GM21576 (cell line): ENCODE data around the gene SLC38A9.
"Not testable (repeated sequence)": the region's sequence is repeated elsewhere in the genome, so short reads cannot be mapped to it uniquely, and the experiment has no call there.

Experiments
- ATAC-seq: cut with Tn5 transposase; IDR thresholded peaks from one replicate; pipeline ENCODE4 v1.9.1; 2021; ENCODE audit warnings: mild to moderate bottlenecking, moderate library complexity; ENCODE audit not compliant: unreplicated experiment

SLC38A9 gene

DNA sequence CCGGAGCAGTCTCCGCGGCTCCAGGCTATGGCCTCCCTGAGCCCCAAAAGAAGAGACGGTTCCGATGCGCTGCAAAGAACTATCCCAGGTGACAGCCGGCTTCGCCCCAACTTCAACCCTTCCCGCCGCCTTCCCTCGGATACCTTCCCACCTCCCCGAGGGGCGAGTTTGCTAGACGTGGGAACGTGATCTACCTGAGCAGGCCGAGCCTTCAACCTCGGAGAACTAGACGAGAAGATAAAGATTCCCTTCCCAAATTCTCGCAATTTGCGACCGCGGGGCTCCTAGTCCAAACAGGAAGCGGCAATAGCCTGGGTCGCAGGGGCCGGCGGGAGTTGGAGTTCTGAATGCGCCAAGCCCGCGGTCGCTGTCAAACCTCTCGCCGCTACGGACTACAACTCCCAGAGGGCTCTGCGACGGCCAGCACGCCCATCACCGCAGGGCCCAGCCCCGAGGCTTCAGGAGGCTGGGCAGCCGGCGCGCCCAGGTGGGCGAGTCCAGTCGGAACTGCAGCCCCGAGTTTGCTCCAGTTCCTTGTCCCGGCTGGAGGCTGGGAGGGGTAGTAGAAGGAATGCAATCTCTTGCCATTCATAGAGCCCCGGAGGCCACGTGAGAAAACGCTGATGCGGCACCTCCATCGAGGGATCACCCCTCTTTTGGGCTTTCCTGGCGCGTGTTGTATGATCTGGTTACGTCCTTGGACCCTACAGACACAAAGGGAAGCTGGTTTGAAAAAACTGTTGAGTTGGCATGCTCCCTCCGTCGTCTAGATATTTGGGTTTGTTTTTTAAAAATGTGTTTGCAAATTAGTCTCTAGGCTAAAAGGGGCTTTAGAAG, at the start of gene SLC38A9:
TSS of gene SLC38A9 (minus strand) at position 302 of the 837 bp plus-strand sequence. CDS start 14,366 bp downstream, outside the sequence.
- ATAC-seq = peak; percentile 100

GRCh38 chr5:55761721-55762120, 49.6 kb upstream of the SLC38A9 start:
- ATAC-seq = not testable (repeated sequence)

GRCh38 chr5:55758714-55759113, 46.6 kb upstream of the SLC38A9 start:
- ATAC-seq = no peak

DNA sequence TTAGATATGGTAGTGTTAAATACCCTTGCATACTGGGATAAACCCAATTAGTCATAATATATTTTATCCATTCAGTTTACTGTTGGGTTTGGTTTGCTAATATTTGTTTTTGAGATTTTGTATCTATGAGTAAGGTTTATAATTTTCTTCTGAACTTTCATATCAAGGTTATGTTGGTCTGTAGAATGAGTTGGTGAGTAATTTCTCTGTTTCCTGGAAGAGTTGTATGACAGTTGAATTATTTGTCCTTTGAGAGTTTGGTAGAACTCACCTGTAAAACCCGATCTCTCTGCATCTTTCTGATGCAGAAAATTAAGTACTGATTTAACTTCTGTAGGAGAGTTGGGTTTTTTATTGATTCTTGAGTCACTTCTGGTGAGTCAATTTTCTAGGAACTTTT, 46.1 kb upstream of the SLC38A9 start:
- no peak for ATAC-seq

- ATAC-seq = no peak
These were observed 38.4 kb upstream of the SLC38A9 start for GRCh38 chr5:55750499-55750898.

DNA sequence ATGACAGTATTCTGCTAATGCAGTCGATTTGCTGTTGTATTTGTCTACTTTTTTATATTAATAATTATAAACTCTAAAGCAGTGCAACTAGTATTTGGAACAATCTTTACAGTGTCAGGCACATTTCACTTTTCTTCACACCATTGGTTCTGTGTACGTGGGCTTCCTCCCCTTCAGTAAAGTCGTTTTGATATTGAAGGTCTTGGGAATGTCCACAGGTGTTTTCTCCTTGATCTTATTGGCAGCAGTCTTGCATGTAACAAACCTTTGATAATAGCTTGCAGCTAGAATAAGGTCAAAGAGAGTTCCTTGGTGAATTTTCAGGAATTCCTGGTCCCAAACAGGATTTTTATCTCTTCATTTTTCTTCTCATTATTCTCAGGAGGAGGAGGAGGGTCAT, 37.9 kb upstream of the SLC38A9 start:
- ATAC-seq = no peak

GRCh38 chr5:55749387-55749786, 37.3 kb upstream of the SLC38A9 start:
- no peak for ATAC-seq

GRCh38 chr5:55747778-55748318, 35.7 kb upstream of the SLC38A9 start:
- ATAC-seq = no peak

- ATAC-seq = no peak
These were observed 30.7 kb upstream of the SLC38A9 start for GRCh38 chr5:55742778-55743177.

DNA sequence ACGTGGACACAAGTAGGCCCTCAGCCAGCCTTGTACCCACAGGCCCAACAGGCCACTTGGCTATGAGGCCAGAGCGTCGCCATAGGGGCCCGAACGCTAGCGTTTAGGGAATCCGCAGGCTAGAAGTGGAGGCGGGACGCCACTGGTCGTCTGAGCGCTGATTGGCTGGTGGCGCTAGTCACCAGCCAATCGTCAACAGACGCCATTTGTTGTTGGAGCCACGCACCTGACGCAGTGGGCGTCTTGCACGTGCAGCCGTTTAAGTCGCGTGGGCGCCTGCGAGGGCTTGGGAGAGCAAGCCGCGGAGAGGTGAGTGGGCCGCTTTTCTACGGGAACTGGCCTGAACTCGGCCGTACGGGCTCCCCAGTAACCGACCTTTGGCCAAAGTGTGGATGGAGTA, 25.7 kb upstream of the SLC38A9 start, which contains the start of gene DDX4:
TSS of gene DDX4 (plus strand) at position 269 of the 400 bp plus-strand sequence. CDS start 903 bp downstream, outside the sequence.
- no peak for ATAC-seq

- no peak for ATAC-seq
These were observed 22.5 kb upstream of the SLC38A9 start for GRCh38 chr5:55734658-55735057.

DNA sequence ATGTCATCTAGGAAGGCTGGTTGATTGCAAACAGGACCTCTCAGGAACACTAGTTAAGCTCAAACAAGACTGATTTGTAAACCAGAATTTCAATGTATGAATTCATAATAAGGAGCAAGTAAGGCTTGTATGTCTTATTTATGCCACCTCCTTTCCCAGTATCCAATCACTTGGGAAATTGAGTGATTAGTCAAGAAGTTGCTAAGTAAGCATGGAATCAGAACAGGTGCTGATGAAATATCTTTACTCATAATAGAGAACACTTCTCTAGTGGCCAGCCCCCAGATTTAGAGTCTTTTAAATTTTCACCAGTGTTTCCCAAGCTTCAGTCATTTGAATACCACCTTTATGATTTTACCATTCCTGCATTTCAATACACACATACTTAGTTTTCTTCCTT, 20.5 kb upstream of the SLC38A9 start:
- ATAC-seq = no peak

DNA sequence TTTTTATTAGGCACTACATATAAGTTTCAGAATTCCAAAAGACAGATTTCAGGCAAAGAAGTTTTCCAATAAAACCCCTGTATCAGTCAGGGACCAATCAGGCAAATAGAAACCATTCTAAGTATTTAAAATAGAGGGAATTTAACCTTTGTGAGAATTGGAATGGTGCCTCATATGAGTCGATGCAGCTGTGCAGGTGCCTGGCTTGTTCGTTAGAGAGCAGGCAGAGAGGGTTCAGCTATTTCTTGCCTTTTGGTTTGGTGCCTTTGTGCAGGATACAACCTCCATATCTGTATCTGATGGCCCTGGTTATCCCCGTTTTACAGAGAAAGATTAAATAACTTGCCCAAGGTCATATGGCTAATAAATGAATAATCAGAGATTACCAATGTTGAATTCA, 19.7 kb upstream of the SLC38A9 start:
- ATAC-seq = no peak

DNA sequence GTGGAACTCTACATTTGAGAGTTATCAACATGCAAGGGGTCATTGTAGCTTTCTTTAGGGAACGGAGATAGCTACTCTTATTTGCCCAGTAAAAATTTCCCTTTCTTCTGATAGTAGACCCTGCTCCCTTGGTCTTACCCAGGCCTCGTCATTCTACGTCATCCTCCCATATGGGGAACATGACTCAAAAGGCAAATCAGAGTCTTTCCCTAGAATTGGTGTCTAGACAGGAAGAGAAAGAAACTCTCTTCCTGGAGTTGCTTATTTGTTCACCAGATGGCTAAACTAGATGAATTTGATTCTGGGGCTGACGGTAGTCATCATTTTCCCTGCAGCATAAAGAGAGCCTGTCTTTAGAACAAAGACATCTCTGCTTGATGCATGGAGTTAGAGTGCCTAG, 12.2 kb upstream of the SLC38A9 start:
- ATAC-seq = no peak

DNA sequence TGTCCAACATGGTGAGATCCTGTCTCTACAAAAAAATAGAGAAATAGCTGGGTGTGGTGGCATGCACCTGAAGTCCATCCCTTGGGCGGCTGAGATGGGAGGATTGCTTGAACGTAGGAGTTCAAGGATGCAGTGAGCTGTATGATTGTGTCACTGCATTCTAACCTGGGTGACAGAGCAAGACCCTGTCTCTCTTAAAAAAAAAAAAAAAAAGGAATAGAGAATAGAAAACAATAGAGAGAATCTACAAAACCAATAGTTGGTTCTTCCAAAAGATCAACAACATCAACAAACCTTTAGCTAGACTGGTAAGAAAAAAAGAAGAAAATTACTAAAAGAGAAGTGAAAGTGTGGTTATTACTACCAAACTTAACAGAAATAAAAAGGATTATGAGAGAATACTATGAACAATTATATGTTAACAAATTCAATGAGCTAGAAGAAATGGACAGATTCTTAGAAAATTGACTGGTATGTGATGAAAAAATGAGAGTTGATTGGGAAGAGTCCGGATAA, 8.1 kb upstream of the SLC38A9 start:
- no peak for ATAC-seq

DNA sequence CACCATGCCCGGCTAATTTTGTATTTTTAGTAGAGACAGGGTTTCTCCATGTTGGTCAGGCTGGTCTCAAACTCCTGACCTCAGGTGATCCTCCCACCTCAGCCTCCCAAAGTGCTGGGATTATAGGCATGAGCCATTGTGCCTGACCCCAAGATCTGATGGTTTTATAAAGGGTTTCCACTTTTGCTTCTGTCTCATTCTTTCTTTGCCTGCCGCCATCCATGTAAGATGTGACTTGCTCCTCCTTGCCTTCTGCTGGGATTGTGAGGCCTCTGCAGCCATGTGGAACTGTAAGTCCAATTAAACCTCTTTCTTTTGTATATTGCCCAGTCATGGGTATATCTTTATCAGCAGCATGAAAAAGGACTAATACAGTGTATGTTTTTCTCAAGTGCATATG, 6.9 kb upstream of the SLC38A9 start:
- not testable (repeated sequence) for ATAC-seq

GRCh38 chr5:55715519-55716078, 3.5 kb upstream of the SLC38A9 start:
- no peak for ATAC-seq

DNA sequence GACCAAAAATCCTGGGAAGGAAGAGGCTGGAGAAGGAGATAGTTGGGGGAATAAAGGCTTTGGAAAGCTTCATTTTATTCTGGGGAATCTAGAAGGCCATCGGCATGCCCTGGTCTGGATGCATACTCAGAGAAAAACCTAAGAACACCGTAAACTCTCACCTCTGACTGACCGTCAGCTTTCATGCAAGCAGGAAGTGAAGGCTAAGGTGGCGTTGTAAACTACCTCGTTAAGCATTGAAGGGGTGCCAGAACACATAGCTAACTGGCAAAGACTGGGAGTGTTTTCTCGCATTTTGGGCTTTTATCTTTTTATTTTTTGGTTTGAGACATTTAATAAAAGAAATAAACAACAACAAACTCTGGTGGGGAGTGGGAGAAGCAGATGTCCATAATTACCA, 2.6 kb upstream of the SLC38A9 start:
- ATAC-seq = no peak

DNA sequence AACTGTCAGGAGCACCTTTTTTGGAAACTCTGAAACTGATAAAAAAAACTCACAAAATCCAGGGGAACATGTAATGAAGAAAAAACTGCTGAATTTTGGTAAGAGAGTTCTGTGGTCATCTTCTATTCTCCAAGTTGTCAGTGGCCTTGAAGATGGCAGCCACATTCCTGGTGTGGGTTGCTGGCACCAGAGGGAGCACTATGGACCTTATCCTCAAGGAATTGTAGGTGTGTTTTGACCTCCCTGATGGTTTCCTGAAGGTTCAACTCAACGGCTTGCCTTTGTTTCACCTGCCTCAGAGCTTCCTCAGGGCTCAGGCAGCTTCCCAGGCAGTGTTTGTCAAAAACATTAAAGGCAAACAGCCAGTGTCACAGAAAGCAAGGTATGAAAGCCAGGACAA, 2.2 kb upstream of the SLC38A9 start:
- no peak for ATAC-seq

DNA sequence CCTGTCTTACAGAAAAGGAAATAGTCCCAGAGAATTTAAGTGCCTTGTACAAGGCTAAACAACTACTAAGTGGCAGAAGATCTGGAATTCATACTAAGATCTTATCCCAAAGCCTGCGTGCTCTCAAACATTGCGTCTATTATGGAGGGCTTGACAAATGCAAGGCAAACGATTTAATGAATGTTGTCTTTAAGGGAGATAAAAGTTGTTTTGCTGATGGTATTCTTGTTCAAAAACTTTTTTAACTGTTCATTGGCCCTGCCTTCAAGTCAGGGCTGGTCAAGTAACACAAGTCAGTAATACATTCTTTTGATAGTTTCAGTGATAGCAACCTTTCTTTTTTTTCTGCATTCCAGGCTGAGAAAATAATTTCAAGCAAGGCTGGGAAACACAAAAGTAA, 1.7 kb upstream of the SLC38A9 start:
- no peak for ATAC-seq

- no peak for ATAC-seq
These were observed 559 bp downstream of the SLC38A9 start for GRCh38 chr5:55711507-55712022.

- no peak for ATAC-seq
These were observed 3.4 kb downstream of the SLC38A9 start for GRCh38 chr5:55708732-55709131.
